GM12878 (cell line): Measurements from ENCODE around the gene C9. TPM values are rescaled to one million over a fixed set of nuclear protein-coding genes. Genes with fewer than 3 reads are reported as not detected.

Experiments
- ATAC-seq: fragments of 200-7000 bp; cut with Tn5 transposase; 3 replicates; pipeline ENCODE4 v1.9.1; 2020; ENCODE audit warnings: mild to moderate bottlenecking, moderate library complexity
- BruUV-seq: library from RNA; stranded (reverse); fragments of 400-500 nt; replicated peaks from 2 replicates; lab custom pipeline; 2021; lab: Mats Ljungman, UMichigan
- CTCF ChIA-PET: fragments of 300-600 bp; sonication (Branson Sonifier 250); formaldehyde crosslinking; extraction: SDS; loops from one replicate; lab custom pipeline; 2021; ENCODE audit warnings: inconsistent platforms; lab: Yijun Ruan, JAX
- POLR2A ChIA-PET: fragments of 350-600 bp; formaldehyde crosslinking; extraction: SDS; loops from one replicate; lab custom pipeline; 2021; ENCODE audit warnings: inconsistent platforms; lab: Charles Lee
- RAD21 ChIA-PET: fragments of 300-600 bp; sonication (Branson Sonifier 250); formaldehyde crosslinking; loops from one replicate; lab custom pipeline; 2023; ENCODE audit warnings: antibody characterized with exemption; ENCODE audit not compliant: unreplicated experiment; lab: Charles Lee
- SMC1A ChIA-PET: fragments of 300-600 bp; sonication (Branson Sonifier 250); formaldehyde crosslinking; loops from one replicate; lab custom pipeline; 2023; ENCODE audit not compliant: unreplicated experiment, uncharacterized antibody; lab: Charles Lee
- DNase-seq: peaks from one replicate; pipeline ENCODE4 v3.0.0-alpha.2; 2011; ENCODE audit warnings: low read depth, low spot score
- FAIRE-seq: peaks from 3 replicates; lab custom pipeline; 2011; peaks lifted over from hg19 to GRCh38; lab: Jason Lieb, UNC
- H2AFZ ChIP-seq: 2 replicates; pipeline ENCODE4 v1.6.0; 2011; ENCODE audit warnings: low read depth, low read length, control low read depth; ENCODE audit not compliant: control insufficient read depth
- H3K27ac ChIP-seq: 2 replicates; pipeline ENCODE4 v1.5.1; 2011; ENCODE audit warnings: control low read depth; ENCODE audit not compliant: control insufficient read depth, insufficient read depth
- H3K27me3 ChIP-seq, 2 experiments: replicated peaks in 1 of 2; 2 replicates each; pipeline versions ENCODE4 v1.6.0 to v1.6.1; 2011; ENCODE audit warnings: low read length in 1 of 2; ENCODE audit not compliant: control insufficient read depth in 2 of 2, insufficient read depth in 2 of 2
- H3K36me3 ChIP-seq, 2 experiments: 2 replicates each; pipeline ENCODE4 v1.5.1; 2011; ENCODE audit warnings: low read length in 1 of 2; ENCODE audit not compliant: control insufficient read depth in 2 of 2, insufficient read depth in 2 of 2
- H3K4me1 ChIP-seq: 2 replicates; pipeline ENCODE4 v1.6.1; 2011; ENCODE audit warnings: mild to moderate bottlenecking, low read length, moderate library complexity, mixed read lengths; ENCODE audit not compliant: control insufficient read depth, insufficient read depth
- H3K4me2 ChIP-seq: 2 replicates; pipeline ENCODE4 v1.6.0; 2011; ENCODE audit warnings: control low read depth; ENCODE audit not compliant: control insufficient read depth, insufficient read depth
- H3K4me3 ChIP-seq: fragments of 200-600 bp; sonication (generic); 2 replicates; pipeline ENCODE4 v1.5.1; 2016
- H3K79me2 ChIP-seq: 2 replicates; pipeline ENCODE4 v1.6.0; 2011; ENCODE audit warnings: low read length; ENCODE audit not compliant: control insufficient read depth, insufficient read depth
- H3K9ac ChIP-seq: 2 replicates; pipeline ENCODE4 v1.8.0; 2011; ENCODE audit warnings: low read length, control low read depth, mixed read lengths; ENCODE audit not compliant: control insufficient read depth, insufficient read depth
- H3K9me3 ChIP-seq: replicated peaks from 3 replicates; pipeline ENCODE4 v1.5.1; 2011; ENCODE audit warnings: mild to moderate bottlenecking, low read length; ENCODE audit not compliant: control insufficient read depth, insufficient read depth
- H4K20me1 ChIP-seq: 2 replicates; pipeline ENCODE4 v1.6.0; 2011; ENCODE audit not compliant: control insufficient read depth, insufficient read depth
- CREB1 ChIP-seq: IDR thresholded peaks from 2 replicates; pipeline ENCODE4 v1.6.1; 2012; ENCODE audit warnings: low read depth, mild to moderate bottlenecking, inconsistent platforms
- CUX1 ChIP-seq: IDR thresholded peaks from 2 replicates; pipeline ENCODE4 v1.6.1; 2012; ENCODE audit warnings: improper control_type of control experiment, low read depth, low read length; ENCODE audit not compliant: insufficient replicate concordance
- DPF2 ChIP-seq: fragments of 450-650 bp; IDR thresholded peaks from 2 replicates; pipeline ENCODE4 v1.6.1; 2017; ENCODE audit warnings: mild to moderate bottlenecking
- GABPA ChIP-seq: IDR thresholded peaks from 2 replicates; pipeline ENCODE4 v1.6.1; 2014; ENCODE audit warnings: antibody characterized with exemption, low read depth, mild to moderate bottlenecking, inconsistent platforms
- KAT2A ChIP-seq: conservative IDR thresholded peaks from 2 replicates; pipeline ENCODE4 v1.6.1; 2011; ENCODE audit warnings: low read depth, low read length; ENCODE audit not compliant: control insufficient read depth
- NRF1 ChIP-seq: conservative IDR thresholded peaks from 2 replicates; pipeline ENCODE4 v1.6.1; 2011; ENCODE audit warnings: mild to moderate bottlenecking, low read depth, low read length, improper control_type of control experiment
- POLR2AphosphoS5 ChIP-seq: IDR thresholded peaks from 2 replicates; pipeline ENCODE4 v1.6.1; 2011; ENCODE audit warnings: mild to moderate bottlenecking, low read length, inconsistent platforms
- RELA ChIP-seq: fragments of 450-650 bp; IDR thresholded peaks from 2 replicates; pipeline ENCODE4 v1.8.0; 2014; ENCODE audit warnings: borderline replicate concordance; ENCODE audit not compliant: partially characterized antibody
- RFX5 ChIP-seq: IDR thresholded peaks from 2 replicates; pipeline ENCODE4 v1.6.1; 2011; ENCODE audit warnings: low read depth, low read length, improper control_type of control experiment
- SRF ChIP-seq, 2 experiments: IDR thresholded peaks; 2 replicates each; pipeline ENCODE4 v1.6.1; 2011; ENCODE audit warnings: low read depth in 2 of 2, low read length in 2 of 2, mild to moderate bottlenecking in 1 of 2, moderate library complexity in 1 of 2
- ZNF217 ChIP-seq: fragments of 450-650 bp; IDR thresholded peaks from 2 replicates; pipeline ENCODE4 v1.6.1; 2017; ENCODE audit warnings: antibody characterized with exemption, mild to moderate bottlenecking
- WGBS: methylation state at CpG from one replicate; pipeline ENCODE4 v1.1.6; 2016; ENCODE audit warnings: low lambda C conversion rate; ENCODE audit not compliant: insufficient replicate concordance, insufficient coverage; ENCODE audit errors: missing lambda C conversion rate; 5-methylcytosine and 5-hydroxymethylcytosine counted together
- in situ Hi-C: fragments of 300-500 bp; cut with MboI; formaldehyde crosslinking; loops from 9 replicates; pipeline ENCODE4 v1.14.3; 2018; ENCODE audit warnings: mixed read lengths
- intact Hi-C: fragments of 100-400 bp; cut with micrococcal nuclease; formaldehyde crosslinking; loops from one replicate; pipeline ENCODE4 v1.14.2; 2022; ENCODE audit not compliant: unreplicated experiment
- polyA plus RNA-seq, 11 experiments: library from polyadenylated mRNA; depleted of rRNA in 4 of 11; unstranded in 6 of 11; stranded (reverse) in 5 of 11; fragments of >200 nt; fragmentation: Nextera tagmentation in 4 of 11; fragmentation: Illumina TruSeq in 1 of 11; extraction: Ambion mirVana in 4 of 11; extraction: Trizol in 1 of 11; gene quantifications; 1 replicate in 1 of 11; 2 replicates in 10 of 11; pipeline versions ENCODE4 v1.2.1 to v1.2.3, GENCODE V29; 2011 to 2016; ENCODE audit warnings: inconsistent platforms in 2 of 11, missing spikeins in 2 of 11, low read depth in 1 of 11
- total RNA-seq, 4 experiments: library from RNA; depleted of rRNA in 3 of 4; stranded (reverse); fragments of >200 nt in 3 of 4; fragmentation: Illumina TruSeq in 1 of 4; extraction: Trizol in 1 of 4; gene quantifications; 2 replicates each; pipeline versions ENCODE4 v1.2.1 to v1.2.3, GENCODE V29; 2013 to 2021

The C9 gene
- total and polyA plus RNA-seq, 10 of the 15 experiments (the other 5 are each of a cell fraction or from before 2014, with no cell fraction given): 0.54 TPM; not detected in 9

GRCh38 chr5:39390945-39391344 lies 26.6 kb upstream of the C9 start:
- ChIA-PET SMC1A (no interaction called here), CTCF (no interaction called here), POLR2A (no interaction called here), RAD21 (no interaction called here)
- DNase-seq (no peak), FAIRE-seq (no peak), ATAC-seq (no peak)
- Histone ChIP-seq H3K4me3 (no peak overlapping the region), H3K4me1 (no peaks in the 10 kb centered on the region), H3K36me3 (no peaks in the 10 kb centered on the region), H3K4me2 (no peak overlapping the region), H3K9ac (no peak overlapping the region), H4K20me1 (no peaks in the 10 kb centered on the region), H3K79me2 (no peaks in the 10 kb centered on the region), H3K27me3 (no peaks in the 10 kb centered on the region), H3K9me3 (no peaks in the 10 kb centered on the region), H2AFZ (no peak overlapping the region), H3K27ac (no peak overlapping the region)
- WGBS: 69% methylated on average over 3 of the region's 3 CpGs
- in situ Hi-C loops: no loop called here
- BruUV-seq: no TSS peak
- intact Hi-C loops: no loop called here
- no peak for TF ChIP-seq RFX5
- no peak for TF ChIP-seq KAT2A
- TF ChIP-seq RELA: no peak
- TF ChIP-seq DPF2: no peak
- no peak for TF ChIP-seq ZNF217
- TF ChIP-seq CREB1: no peak
- no peak for TF ChIP-seq SRF (IDR thresholded peaks at IDR 0.05; ENCODE audit: low read depth in 2 of 2, low read length in 2 of 2)
- no peak for TF ChIP-seq NRF1

GRCh38 chr5:39387293-39387692 lies 23.0 kb upstream of the C9 start:
- in situ Hi-C loops: no loop called here
- H3K4me2 ChIP-seq: no peak overlapping the region
- SMC1A ChIA-PET: no interaction called here
- H2AFZ ChIP-seq: no peak overlapping the region
- 75% methylated on average over 2 of the region's 2 CpGs for WGBS
- intact Hi-C loops: no loop called here
- FAIRE-seq: no peak
- ATAC-seq: no peak
- H3K9me3 ChIP-seq: no peaks in the 10 kb centered on the region
- H3K27me3 ChIP-seq: 0 out of 4 replicates have a peak, but pooled peaks cover 0 to 1% of the 10 kb centered on the region in 2 experiments
- no peaks in the 10 kb centered on the region for H4K20me1 ChIP-seq
- H3K36me3 ChIP-seq: no peaks in the 10 kb centered on the region
- no peaks in the 10 kb centered on the region for H3K79me2 ChIP-seq
- H3K27ac ChIP-seq: no peak overlapping the region
- CTCF ChIA-PET: no interaction called here
- DNase-seq: no peak
- RAD21 ChIA-PET: no interaction called here
- POLR2A ChIA-PET: no interaction called here
- no peak overlapping the region for H3K4me3 ChIP-seq
- no TSS peak for BruUV-seq
- no peak overlapping the region for H3K9ac ChIP-seq
- no peaks in the 10 kb centered on the region for H3K4me1 ChIP-seq
- TF ChIP-seq CUX1: no peak
- no peak for TF ChIP-seq GABPA
- TF ChIP-seq POLR2AphosphoS5: no peak
